HL-60 (cell line): Measurements from ENCODE around the gene GLIS1.

Experiments used
- DNase-seq, 2 experiments: peaks; one replicate each; pipeline ENCODE4 v3.0.0-alpha.2; 2010 to 2020; ENCODE audit warnings: low read depth in 1 of 2, low spot score in 1 of 2
- H3K27ac ChIP-seq: fragments of 250-450 bp; sonication (Bioruptor Pico); replicated peaks from 2 replicates; pipeline ENCODE4 v1.5.1; 2020; ENCODE audit warnings: mild to moderate bottlenecking, moderate library complexity
- H3K27me3 ChIP-seq: fragments of 250-450 bp; sonication (Bioruptor Pico); 2 replicates; pipeline ENCODE4 v1.5.1; 2021; ENCODE audit warnings: mild to moderate bottlenecking, moderate library complexity; ENCODE audit not compliant: insufficient read depth, poor library complexity, severe bottlenecking
- H3K4me3 ChIP-seq: replicated peaks from 2 replicates; pipeline ENCODE4 v1.5.1; 2011; ENCODE audit warnings: mild to moderate bottlenecking, control low read depth, low read length; ENCODE audit not compliant: insufficient read depth
- CTCF ChIP-seq: IDR thresholded peaks from one replicate; pipeline ENCODE4 v1.5.1; 2011; ENCODE audit warnings: low read length, control low read depth, inconsistent platforms; ENCODE audit not compliant: insufficient read depth
- GABPA ChIP-seq: IDR thresholded peaks from 2 replicates; pipeline ENCODE4 v1.6.1; 2012; ENCODE audit warnings: low read depth
- POLR2AphosphoS5 ChIP-seq: IDR thresholded peaks from 2 replicates; pipeline ENCODE4 v1.6.1; 2012; ENCODE audit warnings: low read depth
- REST ChIP-seq: IDR thresholded peaks from 2 replicates; pipeline ENCODE4 v1.6.1; 2012; ENCODE audit warnings: low read depth; ENCODE audit not compliant: insufficient replicate concordance
- SPI1 ChIP-seq: IDR thresholded peaks from 2 replicates; pipeline ENCODE4 v1.6.1; 2012; ENCODE audit warnings: low read depth, mild to moderate bottlenecking, borderline replicate concordance

Gene GLIS1

GRCh38 chr1:53730224-53730865 is 8.6 kb downstream of the GLIS1 start:
- no peak for DNase-seq
- Histone ChIP-seq H3K27me3 (peaks cover 10% of the 10 kb centered on the region), H3K27ac (no peak overlapping the region), H3K4me3 (no peak overlapping the region)
- TF ChIP-seq SPI1 (no peak), REST (no peak), POLR2AphosphoS5 (no peak), CTCF (no peak), GABPA (no peak)

GRCh38 chr1:53729456-53730223 is 9.3 kb downstream of the GLIS1 start:
- DNase-seq, result no peak
- TF ChIP-seq CTCF (no peak), SPI1 (no peak), GABPA (no peak), REST (no peak), POLR2AphosphoS5 (no peak)
- peaks cover 9% of the 10 kb centered on the region for H3K27me3 ChIP-seq
- no peak overlapping the region for H3K4me3 ChIP-seq
- H3K27ac ChIP-seq, result no peak overlapping the region

- Histone ChIP-seq H3K4me3 (no peak overlapping the region), H3K27me3 (peaks cover 9% of the 10 kb centered on the region), H3K27ac (no peak overlapping the region)
- no peak for DNase-seq
- TF ChIP-seq SPI1, result no peak
Observed at GRCh38 chr1:53728702-53729455, 10.1 kb downstream of the GLIS1 start.

GRCh38 chr1:53728196-53728595 is 10.8 kb downstream of the GLIS1 start:
- no peak overlapping the region for H3K27ac ChIP-seq
- H3K27me3 ChIP-seq, result peaks cover 6% of the 10 kb centered on the region
- H3K4me3 ChIP-seq, result no peak overlapping the region
- no peak for DNase-seq
- TF ChIP-seq GABPA, result no peak
- TF ChIP-seq SPI1, result no peak
- no peak for TF ChIP-seq CTCF
- no peak for TF ChIP-seq POLR2AphosphoS5
- no peak for TF ChIP-seq REST
